Pancreas (tissue), 10 donors: Measurements from ENCODE around the gene HIC1. TPM values are rescaled to one million over a fixed set of nuclear protein-coding genes. Genes with fewer than 3 reads are reported as not detected.

Experiments
- ATAC-seq, 4 donors: fragments of 200-7000 bp; cut with Tn5 transposase; one replicate each; pipeline versions ENCODE4 v1.8.0 to v1.9.1; 2020; ENCODE audit warnings: mild to moderate bottlenecking in 4 of 4, moderate library complexity in 4 of 4
- DNase-seq, 6 donors: peaks; one replicate each; pipeline ENCODE4 v3.0.0-alpha.2; 2020
- FAIRE-seq: peaks from 2 replicates; lab custom pipeline; 2012; peaks lifted over from hg19 to GRCh38; lab: Jason Lieb, UNC
- H3K27ac ChIP-seq, 4 donors: fragments of 200-600 bp; sonication (generic); 1 replicate in 3 of 4; 2 replicates in 1 of 4; pipeline versions ENCODE4 v1.5.0 to v1.8.0; 2020
- H3K27me3 ChIP-seq, 4 donors: fragments of 200-600 bp; one replicate each; pipeline ENCODE4 v1.8.0; 2021
- H3K36me3 ChIP-seq, 3 donors: fragments of 200-600 bp; sonication (generic) in 1 of 3; one replicate each; pipeline versions ENCODE4 v1.5.0 to v1.8.0; 2020 to 2021
- H3K4me1 ChIP-seq, 3 donors: fragments of 200-600 bp; one replicate each; pipeline ENCODE4 v1.8.0; 2021
- H3K4me3 ChIP-seq, 4 donors: fragments of 200-600 bp; sonication (generic) in 2 of 4; one replicate each; pipeline versions ENCODE4 v1.5.0 to v1.8.0; 2020 to 2021
- H3K9me3 ChIP-seq, 4 donors: fragments of 200-600 bp; one replicate each; pipeline ENCODE4 v1.8.0; 2021
- CTCF ChIP-seq, 4 donors: fragments of 200-600 bp; sonication (generic) in 3 of 4; IDR thresholded peaks; one replicate each; pipeline versions ENCODE4 v1.5.0 to v1.8.0; 2021; ENCODE audit warnings: antibody characterized with exemption in 4 of 4
- WGBS, 2 donors: extraction: QIAGEN DNeasy Blood & Tissue Kit; methylation state at CpG; one replicate each; pipeline ENCODE4 v1.1.7; 2013; 5-methylcytosine and 5-hydroxymethylcytosine counted together
- intact Hi-C, 3 donors: fragments of 100-400 bp; cut with DNase I; formaldehyde crosslinking; loops; one replicate each; pipeline versions ENCODE4 v1.11.1 to v1.14.2; 2022
- polyA plus RNA-seq, 2 donors: library from polyadenylated mRNA; stranded (reverse); fragments of 200-250 nt; gene quantifications; one replicate each; pipeline ENCODE4 v1.2.3, GENCODE V29; 2013
- total RNA-seq, 6 donors: library from RNA; stranded (reverse); fragmentation: NEBNext Ultra II Directional in 4 of 6; extraction: Animal tissue kit (Norgen Biotek cat#: 25700) in 4 of 6; gene quantifications; one replicate each; pipeline versions ENCODE4 v1.2.1 to v1.2.4, GENCODE V29; 2021 to 2023
- donor health status: healthy with polysubstance abuse.
- donor health status: DM: no; HTN: no; CAD: no; lungs with moderate emphysema.
- donor health status: DM: no; HTN: no; CAD: no.
- donor health status: control.
- donor health status: control.
- donor health status: Bipolar disorder and iron deficiency.
- donor health status: DM: yes; HTN: yes; CAD: no.
- donor health status: DM: no; HTN: no; CAD: no.
- donor health status: DM: no; HTN: no; CAD: no.
- donor health status: DM: yes; HTN: yes; CAD: no.

Gene HIC1
- total and polyA plus RNA-seq, 8 donors = 1.0 to 15.8 (median 3.4) TPM

- WGBS, 2 donors = 81 to 83% methylated on average over 2 of the region's 2 CpGs
- Histone ChIP-seq H3K9me3 (no peaks in the 10 kb centered on the region), H3K36me3 (no peaks in the 10 kb centered on the region), H3K4me3 (no peak overlapping the region), H3K27me3 (no peaks in the 10 kb centered on the region), H3K4me1 (peaks cover 6 to 29% (median 6%) of the 10 kb centered on the region in 3 donors), H3K27ac (no peak overlapping the region)
- DNase-seq = no peak
- FAIRE-seq = no peak
- intact Hi-C loops = no loop called here
- ATAC-seq = no peak
- no peak for TF ChIP-seq CTCF (IDR thresholded peaks at IDR 0.05)
Observed at GRCh38 chr17:2090804-2091534, 36.1 kb downstream of the HIC1 start.

GRCh38 chr17:2092253-2092652 is 37.4 kb downstream of the HIC1 start:
- ATAC-seq = no peak
- WGBS, 2 donors = 93 to 96% methylated on average over 4 of the region's 4 CpGs
- H3K4me3 ChIP-seq = no peak overlapping the region
- no peak for TF ChIP-seq CTCF (IDR thresholded peaks at IDR 0.05)
- peaks cover 6 to 26% (median 6%) of the 10 kb centered on the region in 3 donors for H3K4me1 ChIP-seq
- H3K36me3 ChIP-seq = no peaks in the 10 kb centered on the region
- no peak for DNase-seq
- no peak overlapping the region for H3K27ac ChIP-seq
- H3K9me3 ChIP-seq = no peaks in the 10 kb centered on the region
- intact Hi-C loops = no loop called here
- H3K27me3 ChIP-seq = no peaks in the 10 kb centered on the region
- no peak for FAIRE-seq

DNA sequence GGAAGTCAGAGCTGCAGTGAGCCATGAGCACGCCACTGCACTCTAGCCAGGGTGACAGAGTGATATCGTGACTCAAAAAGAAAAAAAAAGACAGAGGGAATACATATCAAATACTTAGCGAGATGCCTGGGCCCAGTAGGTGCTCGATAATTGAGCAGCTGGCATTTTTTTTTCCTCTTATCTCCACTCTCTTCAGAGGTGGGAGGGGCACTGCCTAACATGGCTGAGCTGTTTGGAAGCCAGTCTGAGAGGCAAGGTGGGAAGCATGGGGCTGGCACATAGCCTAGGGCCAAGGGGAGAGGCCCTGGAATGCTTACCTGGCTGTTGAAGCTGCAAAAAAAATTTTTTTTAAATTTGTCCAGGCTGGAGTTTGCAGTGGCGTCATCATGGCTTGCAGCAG is 38.4 kb downstream of the HIC1 start:
- FAIRE-seq = no peak
- Histone ChIP-seq H3K9me3 (no peaks in the 10 kb centered on the region), H3K4me1 (peaks cover 6 to 22% (median 6%) of the 10 kb centered on the region in 3 donors), H3K27ac (peak overlapping the region in 1 of 4 donors; percentile 29), H3K27me3 (no peaks in the 10 kb centered on the region), H3K4me3 (no peak overlapping the region), H3K36me3 (no peaks in the 10 kb centered on the region)
- intact Hi-C loops = no loop called here
- 36 to 37% methylated on average over 5 of the region's 5 CpGs for WGBS, 2 donors
- peak; percentile 40 to 72 (median 52) for ATAC-seq
- TF ChIP-seq CTCF (IDR thresholded peaks at IDR 0.05) = no peak
- peak in 4 of 6 donors; percentile 40 to 68 (median 56) for DNase-seq

DNA sequence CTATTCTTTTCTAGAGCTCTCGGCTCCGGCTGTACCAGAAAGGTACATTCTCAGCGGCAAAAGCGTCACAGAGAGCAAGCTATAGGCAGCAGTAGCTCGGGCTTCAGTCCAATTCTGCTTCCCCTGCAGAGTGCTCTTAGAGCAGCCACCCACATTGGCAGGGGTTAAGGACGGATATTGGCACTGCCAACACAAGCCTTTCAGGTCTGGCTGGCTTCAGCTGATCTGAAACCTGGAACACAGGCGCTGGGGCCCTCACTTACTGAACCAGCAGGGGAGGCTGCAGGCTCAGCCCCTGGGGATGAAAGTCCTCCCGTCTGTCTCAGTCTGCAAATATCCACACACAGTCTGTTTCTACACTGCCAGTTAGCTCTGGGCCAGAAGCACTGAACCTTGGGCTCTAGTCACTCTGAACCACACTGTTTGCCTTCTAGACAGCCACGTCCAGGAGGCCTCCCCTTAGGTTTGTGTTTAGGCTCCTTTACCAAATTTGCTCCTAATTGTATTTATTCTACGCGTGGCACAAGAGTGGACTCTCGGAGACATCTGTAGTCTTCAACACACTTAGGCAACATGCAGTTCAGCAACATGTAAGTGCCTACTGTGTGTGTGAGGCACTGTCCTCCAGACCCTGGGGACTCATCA is 40.1 kb downstream of the HIC1 start:
- WGBS, 2 donors = 45 to 59% methylated on average over 12 of the region's 12 CpGs
- FAIRE-seq (no peak), ATAC-seq (peak; percentile 85 to 92 (median 90)), DNase-seq (peak; percentile 55 to 82 (median 76))
- no peaks in the 10 kb centered on the region for H3K36me3 ChIP-seq
- H3K4me1 ChIP-seq = peaks cover 6 to 14% (median 6%) of the 10 kb centered on the region in 3 donors
- peak; percentile 11 to 48 (median 46) for TF ChIP-seq CTCF (IDR thresholded peaks at IDR 0.05)
- intact Hi-C loops = no loop called here
- H3K9me3 ChIP-seq = no peaks in the 10 kb centered on the region
- no peak overlapping the region for H3K4me3 ChIP-seq
- no peaks in the 10 kb centered on the region for H3K27me3 ChIP-seq
- H3K27ac ChIP-seq = peak overlapping the region in 2 of 4 donors; percentile 44 to 48
